Stimulated activated CD4-positive, alpha-beta T cell treated with anti-CD3 and anti-CD28 coated beads, Interleukin-15, amount 100 ng/mL, for 1 hour (primary cell): ENCODE data around the gene MOSMO.
"Not testable (repeated sequence)": the region's sequence is repeated elsewhere in the genome, so short reads cannot be mapped to it uniquely, and the experiment has no call there.

Experiments
- DNase-seq, 2 donors: peaks; one replicate each; pipeline ENCODE4 v3.0.0-alpha.2; 2020; ENCODE audit warnings: low read depth in 1 of 2, low spot score in 1 of 2

MOSMO gene

GRCh38 chr16:22091721-22092120, 83.8 kb downstream of the MOSMO start:
- DNase-seq: no peak

DNA sequence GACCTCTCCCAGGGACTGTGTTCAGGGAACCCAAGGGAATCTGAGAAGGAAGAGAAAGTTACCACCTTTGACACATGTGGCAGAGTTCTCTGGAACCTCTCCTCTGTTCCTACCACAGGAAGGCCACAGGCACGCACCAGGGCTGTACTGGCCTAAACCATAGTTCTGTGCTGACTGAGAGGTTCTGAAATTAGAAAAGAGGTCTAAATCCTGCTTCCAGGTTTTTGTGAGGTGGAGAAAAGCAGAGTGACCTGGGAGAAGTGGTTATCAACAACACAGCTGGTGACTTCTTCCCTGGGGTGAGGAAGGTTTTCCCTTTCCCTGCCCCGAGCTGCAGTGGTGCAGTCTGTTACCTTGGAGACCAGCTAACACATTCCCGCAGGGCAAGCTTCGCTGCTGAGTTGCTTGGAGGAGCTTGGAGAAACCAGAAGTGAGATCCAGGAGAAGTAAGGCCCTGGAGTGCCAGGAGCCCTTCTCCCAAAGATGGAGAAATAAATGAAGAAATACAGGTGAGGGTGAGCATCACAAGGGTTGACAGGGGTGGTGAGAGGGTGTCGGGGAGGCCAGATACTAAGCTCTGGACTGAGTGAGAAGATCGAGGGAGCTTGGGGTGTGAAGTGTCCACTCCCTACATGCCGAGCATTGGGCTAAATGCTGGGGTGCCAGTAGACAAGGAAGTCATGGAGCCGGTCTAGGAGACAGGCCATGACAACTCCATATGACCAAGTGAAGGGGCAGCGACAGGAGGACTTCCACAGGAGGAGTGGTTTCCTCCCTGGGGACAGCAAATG, 84.4 kb downstream of the MOSMO start, which contains the start of gene VWA3A:
Gene VWA3A, plus strand, starts transcription at position 399 of the 791 bp plus-strand sequence. Its CDS starts 97 bp downstream, at position 496.
- DNase-seq: no peak

GRCh38 chr16:22093331-22093730, 85.4 kb downstream of the MOSMO start:
- no peak for DNase-seq

- no peak for DNase-seq
Measured at GRCh38 chr16:22093996-22094395, 86.1 kb downstream of the MOSMO start.

- DNase-seq: no peak
Measured at GRCh38 chr16:22098405-22099255, 90.7 kb downstream of the MOSMO start.

- no peak for DNase-seq
Measured at GRCh38 chr16:22099256-22099975, 91.5 kb downstream of the MOSMO start.

GRCh38 chr16:22103441-22103840, 95.5 kb downstream of the MOSMO start:
- DNase-seq: no peak

DNA sequence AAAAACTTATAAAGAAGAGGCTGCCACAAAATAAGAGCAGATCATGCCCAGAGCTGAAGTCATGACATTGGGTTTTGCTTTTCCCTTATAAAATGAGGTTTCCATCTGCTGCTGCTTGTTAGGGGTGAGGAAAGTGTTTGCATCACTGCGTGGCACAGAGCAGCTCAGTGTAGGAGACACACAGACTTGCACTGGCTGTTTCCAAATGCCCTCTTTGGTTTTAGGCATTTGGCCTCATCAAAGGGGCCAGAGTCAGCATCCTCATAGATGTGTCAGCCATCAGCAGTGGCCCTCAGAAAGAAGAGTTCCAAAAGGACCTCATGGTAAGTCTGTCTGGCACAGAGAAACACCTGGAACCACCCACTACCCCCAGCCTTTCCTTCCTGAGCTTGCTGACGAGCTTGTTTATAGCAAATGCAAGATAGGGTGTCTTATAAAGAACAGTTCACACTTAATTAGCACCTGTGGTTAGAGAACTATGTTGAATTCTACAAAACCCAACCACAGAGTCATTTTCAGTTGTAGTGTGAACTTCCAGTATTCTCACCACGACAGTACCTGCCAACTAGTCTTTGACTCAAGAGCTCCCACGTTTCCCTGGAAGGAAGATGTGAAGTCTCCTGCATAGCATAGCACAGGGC, 101.5 kb downstream of the MOSMO start:
- DNase-seq: no peak

- not testable (repeated sequence) for DNase-seq
Measured at GRCh38 chr16:22111629-22112028, 103.7 kb downstream of the MOSMO start.

- no peak for DNase-seq
Measured at GRCh38 chr16:22116095-22116700, 108.3 kb downstream of the MOSMO start.

GRCh38 chr16:22117609-22118008, 109.7 kb downstream of the MOSMO start:
- DNase-seq: no peak

GRCh38 chr16:22120440-22120839, 112.5 kb downstream of the MOSMO start:
- no peak for DNase-seq

- DNase-seq: no peak
Measured at GRCh38 chr16:22122239-22122638, 114.3 kb downstream of the MOSMO start.

- no peak for DNase-seq
Measured at GRCh38 chr16:22123146-22123545, 115.2 kb downstream of the MOSMO start.

DNA sequence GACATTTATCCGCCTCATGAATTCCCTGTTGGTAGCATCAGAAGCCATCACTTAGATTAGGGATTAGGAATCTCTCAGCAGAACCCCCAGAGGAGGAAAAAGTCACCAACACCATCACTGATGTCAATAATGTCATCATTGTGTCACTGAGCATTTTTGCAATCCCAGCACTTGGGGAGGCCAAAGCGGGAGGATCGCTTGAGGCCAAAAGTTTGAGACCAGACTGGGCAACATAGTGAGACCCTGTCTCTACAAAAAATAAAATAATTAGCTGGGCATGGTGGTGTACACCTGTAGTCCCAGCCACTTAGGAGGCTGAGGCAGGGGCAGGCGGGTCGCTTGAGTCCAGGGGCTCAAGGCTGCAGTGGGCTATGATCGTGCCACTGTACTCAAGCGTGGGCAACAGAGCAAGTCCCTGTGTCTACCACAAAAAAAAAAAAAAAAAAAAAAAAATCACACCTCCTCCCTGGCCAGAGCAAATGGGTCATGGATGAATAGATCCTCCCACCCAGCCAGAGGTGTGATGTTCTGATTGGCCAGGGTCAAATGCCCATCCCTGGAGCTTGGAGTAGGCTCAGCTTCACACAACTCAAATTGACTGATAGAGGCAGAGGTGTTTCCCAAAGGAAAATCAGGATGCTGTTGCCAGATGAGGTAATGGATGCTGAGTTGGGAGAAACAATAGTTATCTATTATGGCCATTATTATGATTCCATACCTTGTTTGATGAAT, 116.0 kb downstream of the MOSMO start:
- DNase-seq: no peak

DNA sequence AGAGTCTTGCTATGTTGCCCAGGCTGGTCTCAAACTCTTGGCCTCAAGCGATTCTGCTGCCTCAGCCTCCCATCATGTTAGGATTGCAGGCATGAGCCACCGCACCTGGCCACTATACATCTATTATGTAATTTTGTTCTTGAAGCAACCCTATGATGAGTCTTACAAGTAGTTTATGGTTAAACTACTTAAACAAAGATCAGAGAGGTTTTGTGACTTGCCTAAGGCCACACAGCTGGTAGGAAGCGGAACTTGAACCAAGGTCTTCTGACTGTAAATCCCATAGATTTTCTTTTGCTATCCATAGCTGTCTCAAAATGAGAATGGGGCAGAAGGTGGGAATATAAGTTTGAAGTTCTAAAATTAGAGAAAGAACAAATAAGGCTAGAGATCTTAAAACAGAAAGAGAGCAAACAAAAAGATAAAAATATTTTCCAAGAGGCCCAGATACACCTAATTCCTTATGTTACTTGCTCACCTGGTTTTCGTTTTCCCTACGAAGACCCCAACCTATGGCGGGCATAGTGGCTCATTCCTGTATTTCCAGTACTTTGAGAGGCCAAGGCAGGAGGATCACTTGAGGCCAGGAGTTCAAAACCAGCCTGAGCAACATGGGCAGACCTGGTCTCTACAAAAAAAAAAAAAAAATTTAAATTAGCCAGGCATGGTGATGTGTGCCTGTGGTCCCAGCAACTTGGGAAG, 116.8 kb downstream of the MOSMO start:
- no peak for DNase-seq

DNA sequence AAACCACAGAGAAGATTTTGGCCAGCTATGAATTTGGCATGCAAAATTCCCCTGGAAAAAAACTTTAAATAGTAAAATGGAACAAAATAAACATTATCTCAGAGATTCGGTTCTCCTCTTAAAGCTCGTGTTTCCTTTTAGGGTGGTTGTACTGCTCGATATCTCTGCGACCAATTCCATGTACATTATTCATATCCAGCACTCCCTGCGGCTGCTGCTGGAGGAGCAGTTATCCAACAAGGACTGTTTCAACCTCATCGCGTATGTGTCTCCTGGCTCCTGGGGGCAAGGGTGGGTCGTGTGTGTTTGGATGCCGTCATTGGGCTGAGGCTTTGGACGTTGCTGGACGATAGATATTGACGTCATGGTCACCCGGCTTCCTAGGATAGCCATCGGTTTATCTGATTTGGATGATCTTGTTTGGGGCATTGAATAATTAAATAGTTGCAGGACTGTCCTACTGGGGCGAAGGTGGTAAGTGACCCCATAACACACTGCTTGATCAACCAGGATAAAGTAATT, 118.2 kb downstream of the MOSMO start:
- DNase-seq: no peak

DNA sequence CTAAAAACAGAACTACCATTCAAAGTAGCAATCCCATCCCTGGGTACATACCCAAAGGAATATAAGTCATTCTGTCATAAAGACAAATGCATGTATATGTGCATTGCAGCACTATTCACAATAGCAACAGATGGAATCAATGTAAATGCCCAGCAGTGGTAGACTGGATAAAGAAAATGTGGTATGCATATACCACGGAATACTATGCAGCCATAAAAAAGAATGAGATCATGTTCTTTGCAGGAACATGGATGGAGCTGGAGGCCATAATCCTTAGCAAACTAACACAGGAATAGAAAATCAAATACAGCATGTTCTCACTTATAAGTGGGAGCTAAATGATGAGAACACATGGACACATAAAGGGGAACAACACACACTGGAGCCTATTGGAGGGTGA, 120.6 kb downstream of the MOSMO start:
- not testable (repeated sequence) for DNase-seq

GRCh38 chr16:22130528-22130927, 122.6 kb downstream of the MOSMO start:
- no peak for DNase-seq
